H1 (cell line): ENCODE results near the gene ENTR1. TPM values are rescaled to one million over a fixed set of nuclear protein-coding genes. Genes with fewer than 3 reads are reported as not detected.

Source experiments
- CEBPB ChIP-seq: IDR thresholded peaks from 2 replicates; pipeline ENCODE4 v1.6.1; 2012; ENCODE audit warnings: low read depth, low read length
- HDAC2 ChIP-seq, 2 experiments: fragments of 300-600 bp in 1 of 2; sonication (generic) in 1 of 2; IDR thresholded peaks; 2 replicates each; pipeline ENCODE4 v1.6.1; 2011 to 2012; ENCODE audit warnings: low read depth in 2 of 2, low read length in 2 of 2, mild to moderate bottlenecking in 2 of 2, moderate library complexity in 2 of 2, borderline replicate concordance in 1 of 2, inconsistent platforms in 1 of 2
- HDAC6 ChIP-seq: IDR thresholded peaks from one replicate; pipeline ENCODE4 v1.7.1; 2012; ENCODE audit warnings: low read depth, mild to moderate bottlenecking, inconsistent platforms, low read length, moderate library complexity
- RBBP5 ChIP-seq: IDR thresholded peaks from 2 replicates; pipeline ENCODE4 v1.7.1; 2012; ENCODE audit warnings: low read depth, mild to moderate bottlenecking, inconsistent platforms, low read length, moderate library complexity, borderline replicate concordance
- RNF2 ChIP-seq: fragments of 200-900, 300-1000 bp; sonication (generic); IDR thresholded peaks from 2 replicates; pipeline ENCODE4 v1.7.1; 2016; ENCODE audit warnings: borderline replicate concordance, low read depth, mild to moderate bottlenecking, antibody characterized with exemption, low read length; ENCODE audit not compliant: poor library complexity, severe bottlenecking; ENCODE audit errors: missing control alignments
- TBP ChIP-seq: IDR thresholded peaks from 2 replicates; pipeline ENCODE4 v1.6.1; 2011; ENCODE audit warnings: low read depth, low read length, improper control_type of control experiment
- polyA plus RNA-seq, 7 experiments: library from polyadenylated mRNA; depleted of rRNA in 3 of 7; stranded (reverse) in 5 of 7; unstranded in 2 of 7; fragments of >200 nt in 5 of 7; fragments of 200-250 nt in 2 of 7; gene quantifications; 1 replicate in 5 of 7; 2 replicates in 1 of 7; 4 replicates in 1 of 7; pipeline versions ENCODE4 v1.2.1 to v1.2.3, GENCODE V29; 2011 to 2013; ENCODE audit warnings: missing spikeins in 2 of 7, mixed read lengths in 2 of 7
- total RNA-seq: library from RNA; stranded (reverse); fragmentation: NEBNext Ultra II Directional; extraction: Animal tissue kit (Norgen Biotek cat#: 25700); gene quantifications from 2 replicates; pipeline ENCODE4 v1.2.1, GENCODE V29; 2021

The ENTR1 gene
- total and polyA plus RNA-seq, 2 of the 8 experiments (the other 6 are each of a cell fraction or from before 2014, with no cell fraction given) = 65.2 to 102 TPM

DNA sequence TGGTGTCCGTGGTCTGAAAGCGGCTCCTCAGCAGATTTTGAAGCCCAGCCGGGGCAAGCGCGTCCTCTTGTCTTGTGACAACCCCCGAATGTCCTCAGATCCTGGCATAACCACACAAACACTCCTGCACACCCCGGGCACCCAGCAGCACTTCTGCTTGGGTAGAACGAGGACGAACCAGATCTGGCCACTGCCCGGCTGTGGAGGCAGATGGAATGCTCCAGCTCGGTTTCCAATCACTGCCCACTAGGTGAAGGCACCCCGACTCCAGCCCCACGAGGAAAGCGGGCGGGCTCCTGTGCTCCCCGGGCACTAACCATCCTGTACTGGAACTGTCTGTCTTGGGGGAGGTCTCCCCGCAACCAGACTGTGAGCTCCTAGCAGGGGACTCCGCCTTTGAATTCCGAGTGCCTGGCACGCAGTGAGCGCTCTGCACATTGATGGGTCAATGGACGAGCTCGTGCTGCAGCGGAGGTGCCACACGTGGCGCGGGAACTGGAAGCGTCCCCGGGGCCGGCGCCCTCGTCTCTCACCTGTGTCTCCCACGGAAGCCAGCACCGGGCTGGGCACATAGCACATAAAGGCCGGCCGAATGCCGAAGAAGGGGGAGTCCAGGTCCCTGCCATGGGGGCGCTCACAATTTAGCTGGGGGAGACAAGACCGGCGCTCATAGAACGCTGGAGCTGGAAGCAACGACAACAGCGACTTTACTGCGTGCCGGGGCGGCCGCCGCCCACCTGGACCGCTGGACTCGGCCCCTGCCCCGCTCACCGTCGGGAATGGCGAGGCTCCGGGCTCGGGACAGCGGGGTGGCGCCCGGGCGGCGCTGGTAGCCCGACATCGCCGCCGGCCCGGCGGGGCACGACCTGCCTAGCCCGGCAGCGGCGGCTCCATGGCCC lies 608 bp downstream of the ENTR1 start (continued):
- TF ChIP-seq RNF2 = no peak
- TF ChIP-seq TBP = no peak
- TF ChIP-seq CEBPB = no peak
- TF ChIP-seq HDAC2 (IDR thresholded peaks at IDR 0.05; ENCODE audit: borderline replicate concordance in 1 of 2, low read depth in 2 of 2, low read length in 2 of 2) = no peak
- TF ChIP-seq HDAC6 = no peak
- no peak for TF ChIP-seq RBBP5
